GM12801 (cell line): Measurements from ENCODE around the gene GRID2IP.

Experiments
- TF ChIP-seq, protein P1 (sequence below): IDR thresholded peaks from one replicate; pipeline ENCODE4 v1.5.1; 2011; ENCODE audit warnings: control low read depth; ENCODE audit not compliant: insufficient read length; ENCODE audit errors: extremely low read depth

Gene GRID2IP

DNA sequence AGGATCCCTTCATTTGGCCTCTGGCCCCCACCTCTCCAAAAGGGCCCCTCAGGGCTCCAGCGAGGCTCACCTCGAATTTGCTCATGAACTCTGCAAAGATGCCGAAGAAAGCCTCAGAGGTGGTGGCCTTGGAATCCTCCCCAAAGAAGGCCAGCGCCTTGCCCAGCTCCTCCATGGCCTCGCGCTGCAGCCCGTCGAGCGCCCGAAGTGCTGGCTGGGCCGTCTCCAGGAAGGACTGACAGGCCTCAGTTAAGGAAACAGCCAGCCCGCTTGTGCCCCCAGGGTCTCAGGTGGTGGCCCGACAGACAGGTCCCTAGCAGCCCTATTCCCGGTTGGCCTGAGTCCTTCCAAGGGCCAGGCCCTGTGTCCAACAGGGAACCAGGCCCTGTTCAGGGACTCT lies 53.3 kb downstream of the GRID2IP start:
- TF ChIP-seq, protein P1, sequence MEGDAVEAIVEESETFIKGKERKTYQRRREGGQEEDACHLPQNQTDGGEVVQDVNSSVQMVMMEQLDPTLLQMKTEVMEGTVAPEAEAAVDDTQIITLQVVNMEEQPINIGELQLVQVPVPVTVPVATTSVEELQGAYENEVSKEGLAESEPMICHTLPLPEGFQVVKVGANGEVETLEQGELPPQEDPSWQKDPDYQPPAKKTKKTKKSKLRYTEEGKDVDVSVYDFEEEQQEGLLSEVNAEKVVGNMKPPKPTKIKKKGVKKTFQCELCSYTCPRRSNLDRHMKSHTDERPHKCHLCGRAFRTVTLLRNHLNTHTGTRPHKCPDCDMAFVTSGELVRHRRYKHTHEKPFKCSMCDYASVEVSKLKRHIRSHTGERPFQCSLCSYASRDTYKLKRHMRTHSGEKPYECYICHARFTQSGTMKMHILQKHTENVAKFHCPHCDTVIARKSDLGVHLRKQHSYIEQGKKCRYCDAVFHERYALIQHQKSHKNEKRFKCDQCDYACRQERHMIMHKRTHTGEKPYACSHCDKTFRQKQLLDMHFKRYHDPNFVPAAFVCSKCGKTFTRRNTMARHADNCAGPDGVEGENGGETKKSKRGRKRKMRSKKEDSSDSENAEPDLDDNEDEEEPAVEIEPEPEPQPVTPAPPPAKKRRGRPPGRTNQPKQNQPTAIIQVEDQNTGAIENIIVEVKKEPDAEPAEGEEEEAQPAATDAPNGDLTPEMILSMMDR, result no peak

GRCh38 chr7:6497637-6497905 lies 53.7 kb downstream of the GRID2IP start:
- TF ChIP-seq, protein P1, result no peak

DNA sequence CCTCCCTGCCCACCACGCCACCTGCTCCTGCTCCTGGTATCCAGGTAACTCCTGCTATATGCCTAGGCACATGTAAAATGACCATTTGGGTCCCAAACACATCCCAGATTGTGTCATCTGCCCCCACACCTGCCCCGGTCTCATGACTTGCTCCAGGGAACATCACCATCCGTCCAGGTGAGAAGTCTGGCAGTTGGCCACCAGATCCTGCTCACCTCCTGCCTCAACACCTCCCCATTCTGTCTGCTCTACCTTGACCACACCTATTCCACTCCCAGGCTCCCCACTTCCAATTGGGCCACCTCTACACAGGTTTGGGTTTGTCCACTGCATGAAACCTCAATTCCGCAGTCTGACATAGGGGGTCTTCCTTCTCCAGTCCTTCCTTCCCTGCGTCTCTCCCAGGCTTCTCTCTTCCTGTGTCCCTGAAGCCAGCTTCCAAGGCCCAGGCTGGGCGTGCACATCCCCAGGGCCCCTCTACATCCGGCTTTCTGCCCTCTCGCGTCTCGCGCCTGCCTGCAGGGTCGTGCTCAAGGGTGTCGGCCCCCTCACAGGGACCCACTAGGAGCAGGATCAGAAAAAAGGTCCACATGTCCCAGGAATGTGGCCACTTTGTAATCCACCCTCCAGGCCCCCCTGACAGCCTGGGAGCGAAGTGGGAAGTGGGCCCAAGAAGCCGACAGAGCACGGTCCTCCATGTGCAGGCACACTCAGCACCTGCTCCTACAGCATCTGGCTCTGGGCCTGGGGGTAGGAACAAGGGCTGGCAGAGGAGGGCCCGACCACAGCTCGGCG lies 54.2 kb downstream of the GRID2IP start:
- TF ChIP-seq, protein P1, result no peak

GRCh38 chr7:6495597-6496262 lies 55.5 kb downstream of the GRID2IP start:
- TF ChIP-seq, protein P1, result no peak

- TF ChIP-seq, protein P1, result no peak
These were observed 56.9 kb downstream of the GRID2IP start for GRCh38 chr7:6494365-6494764.

DNA sequence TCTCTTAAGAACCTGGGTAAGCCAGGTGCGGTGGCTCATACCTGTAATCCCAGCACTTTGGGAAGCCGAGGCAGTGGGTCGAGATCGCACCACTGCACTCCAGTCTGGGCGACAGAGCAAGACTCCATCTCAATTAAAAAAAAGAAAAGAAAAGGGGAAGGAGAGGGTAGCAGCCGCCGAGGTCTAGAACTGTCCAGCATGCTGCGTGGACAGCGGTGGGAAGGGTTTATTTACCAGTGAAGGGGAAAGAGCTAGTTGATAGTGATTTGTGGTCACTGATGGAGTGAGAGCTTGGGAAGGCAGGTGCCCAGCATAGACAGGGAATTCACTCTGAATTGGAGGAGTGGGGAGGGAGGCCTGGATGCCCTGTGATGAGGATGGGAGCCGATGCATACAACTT lies 60.1 kb downstream of the GRID2IP start:
- TF ChIP-seq, protein P1, result no peak

DNA sequence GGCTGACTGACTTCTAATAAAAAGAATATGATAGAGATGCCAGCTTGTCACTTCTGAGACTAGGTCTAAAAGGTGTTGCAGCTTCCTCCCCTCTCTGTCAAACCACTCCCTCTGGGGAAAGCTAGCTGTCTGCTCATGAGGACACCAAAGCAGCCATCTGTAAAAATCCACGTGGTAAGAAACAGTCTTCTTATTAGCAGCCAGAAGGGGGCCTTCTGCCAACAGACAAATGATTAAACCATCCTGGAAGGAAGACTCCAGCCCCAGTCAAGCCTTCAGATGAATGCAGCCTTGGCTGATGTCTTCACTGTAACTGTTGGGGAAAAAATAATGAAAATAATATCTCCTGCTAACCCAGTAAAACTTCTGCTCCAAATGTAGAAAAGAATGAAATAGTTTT lies 61.6 kb downstream of the GRID2IP start:
- TF ChIP-seq, protein P1, result no peak
